LNCAP (cell line): ENCODE results near the gene CNDP1.

Source experiments
- TF ChIP-seq, protein P1 (sequence below): fragments of 450-650 bp; IDR thresholded peaks from 2 replicates; pipeline ENCODE4 v1.5.1; 2017; ENCODE audit warnings: mild to moderate bottlenecking

Gene CNDP1

DNA sequence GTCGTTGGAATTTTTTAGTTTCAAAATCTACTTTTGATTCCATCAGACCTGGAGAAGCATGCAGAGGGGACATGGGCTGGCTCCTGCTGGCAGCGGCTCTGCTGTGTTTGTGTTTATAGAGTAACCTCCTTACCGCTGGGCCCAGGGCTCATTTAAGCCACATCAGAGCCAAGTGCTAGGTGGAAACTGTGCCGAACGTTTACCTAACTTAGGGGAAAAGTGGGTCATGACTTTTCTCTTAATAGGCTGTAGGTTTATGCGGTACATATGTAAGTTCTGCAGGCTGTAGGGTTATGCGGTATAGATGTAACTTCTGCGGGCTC is 20.5 kb upstream of the CNDP1 start:
- TF ChIP-seq, protein P1, sequence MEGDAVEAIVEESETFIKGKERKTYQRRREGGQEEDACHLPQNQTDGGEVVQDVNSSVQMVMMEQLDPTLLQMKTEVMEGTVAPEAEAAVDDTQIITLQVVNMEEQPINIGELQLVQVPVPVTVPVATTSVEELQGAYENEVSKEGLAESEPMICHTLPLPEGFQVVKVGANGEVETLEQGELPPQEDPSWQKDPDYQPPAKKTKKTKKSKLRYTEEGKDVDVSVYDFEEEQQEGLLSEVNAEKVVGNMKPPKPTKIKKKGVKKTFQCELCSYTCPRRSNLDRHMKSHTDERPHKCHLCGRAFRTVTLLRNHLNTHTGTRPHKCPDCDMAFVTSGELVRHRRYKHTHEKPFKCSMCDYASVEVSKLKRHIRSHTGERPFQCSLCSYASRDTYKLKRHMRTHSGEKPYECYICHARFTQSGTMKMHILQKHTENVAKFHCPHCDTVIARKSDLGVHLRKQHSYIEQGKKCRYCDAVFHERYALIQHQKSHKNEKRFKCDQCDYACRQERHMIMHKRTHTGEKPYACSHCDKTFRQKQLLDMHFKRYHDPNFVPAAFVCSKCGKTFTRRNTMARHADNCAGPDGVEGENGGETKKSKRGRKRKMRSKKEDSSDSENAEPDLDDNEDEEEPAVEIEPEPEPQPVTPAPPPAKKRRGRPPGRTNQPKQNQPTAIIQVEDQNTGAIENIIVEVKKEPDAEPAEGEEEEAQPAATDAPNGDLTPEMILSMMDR: no peak

DNA sequence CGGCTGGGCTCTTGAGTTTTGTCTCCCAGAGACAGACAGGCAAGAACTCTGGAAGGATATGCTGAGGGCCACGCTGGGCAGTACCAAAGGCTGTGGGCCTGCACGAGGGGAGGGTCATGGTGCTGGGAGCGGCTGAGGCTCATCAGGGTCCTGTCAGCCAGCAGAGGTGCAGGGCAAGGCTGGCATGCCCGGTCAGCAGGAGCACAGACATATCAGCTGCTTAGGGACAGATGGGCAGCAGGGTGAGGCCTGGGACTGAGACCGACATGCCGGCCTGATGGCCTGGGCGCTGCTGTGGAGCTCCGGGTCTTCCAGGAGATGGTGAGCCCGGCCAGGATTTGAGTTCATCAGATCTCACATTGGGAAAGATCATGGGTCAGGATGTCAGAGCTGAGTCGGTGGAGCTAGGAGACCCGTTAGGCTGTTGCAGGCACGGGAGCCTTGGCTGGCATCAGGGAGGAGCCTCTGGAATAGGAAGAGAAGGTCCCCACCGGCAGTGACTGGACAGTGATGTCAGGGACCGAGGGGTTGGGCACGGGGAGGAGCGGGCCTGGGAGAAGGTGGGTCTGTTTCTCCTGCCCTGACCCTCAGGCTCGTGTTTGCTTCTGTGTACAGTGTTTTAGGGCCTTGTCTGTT is 19.3 kb upstream of the CNDP1 start:
- TF ChIP-seq, protein P1: no peak

DNA sequence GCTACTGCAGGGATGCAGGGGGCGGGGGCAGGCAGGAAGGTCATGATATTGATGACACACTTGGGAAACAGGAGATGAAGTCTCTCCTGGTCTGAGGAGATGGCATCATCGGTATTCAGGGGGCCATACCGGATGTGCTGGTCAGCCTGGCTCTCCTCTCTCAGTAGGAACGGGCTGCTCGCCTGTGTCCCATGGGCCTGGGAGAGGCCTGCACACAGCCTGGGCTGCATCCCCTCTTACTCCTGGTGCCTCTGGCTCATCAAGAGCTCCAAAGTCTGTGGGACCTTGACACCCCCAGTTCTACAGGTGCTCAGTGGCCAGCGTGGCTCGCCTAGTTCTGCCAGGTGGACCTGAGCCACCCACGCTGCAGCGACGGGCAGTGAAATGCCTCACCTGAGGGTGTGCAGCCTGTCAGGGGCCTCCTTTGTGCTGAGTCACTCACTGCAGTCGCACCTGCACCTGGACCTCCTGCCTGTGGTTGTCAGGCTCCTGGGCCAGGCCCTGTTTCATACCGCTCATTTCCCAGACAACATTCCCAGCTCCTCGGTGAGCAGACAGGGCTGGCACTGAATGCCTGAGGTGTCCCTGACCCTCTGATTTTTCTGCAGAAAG is 18.6 kb upstream of the CNDP1 start:
- TF ChIP-seq, protein P1: no peak

DNA sequence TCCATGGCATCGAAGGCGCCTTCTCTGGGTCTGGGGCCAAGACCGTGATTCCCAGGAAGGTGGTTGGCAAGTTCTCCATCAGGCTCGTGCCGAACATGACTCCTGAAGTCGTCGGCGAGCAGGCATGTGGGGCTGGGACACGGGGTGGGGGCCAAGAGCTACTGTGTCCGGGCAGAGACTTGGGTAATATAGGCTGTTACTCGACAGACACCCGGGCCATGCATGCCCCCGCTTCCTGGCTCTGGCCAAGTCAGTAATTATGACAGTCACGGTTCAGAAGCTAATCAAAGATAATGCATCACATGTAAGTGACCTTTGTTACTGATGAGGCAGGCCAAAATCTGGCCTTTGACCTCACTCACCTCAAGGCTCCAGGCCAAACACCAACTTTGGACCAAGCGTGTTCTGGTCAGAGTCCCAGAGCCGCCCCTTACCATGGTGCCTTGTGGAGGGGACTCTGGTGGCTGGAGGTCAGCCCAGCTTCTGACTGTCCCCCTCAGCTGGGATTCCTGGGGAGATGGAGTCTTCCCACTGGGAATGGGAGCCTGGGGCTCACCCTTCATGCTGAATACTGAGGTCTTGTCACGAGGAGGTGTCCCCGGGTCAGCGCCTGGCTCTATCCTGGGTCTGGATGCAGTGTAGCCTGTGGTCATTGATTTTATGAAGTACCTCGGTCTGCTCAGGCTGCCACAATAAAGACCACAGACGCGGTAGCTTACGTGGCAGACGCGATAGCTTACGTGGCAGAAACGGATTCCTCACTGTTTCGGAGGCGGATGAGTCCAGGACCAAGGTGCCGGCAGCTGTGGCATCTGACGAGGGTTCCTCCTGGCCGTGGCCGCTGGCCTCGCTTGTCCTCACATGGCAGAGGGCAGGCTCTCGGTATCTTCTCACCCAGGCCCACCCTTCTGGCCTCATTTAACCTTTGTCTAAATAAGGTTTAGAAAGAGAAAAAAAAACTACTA is 17.7 kb upstream of the CNDP1 start:
- TF ChIP-seq, protein P1: no peak

DNA sequence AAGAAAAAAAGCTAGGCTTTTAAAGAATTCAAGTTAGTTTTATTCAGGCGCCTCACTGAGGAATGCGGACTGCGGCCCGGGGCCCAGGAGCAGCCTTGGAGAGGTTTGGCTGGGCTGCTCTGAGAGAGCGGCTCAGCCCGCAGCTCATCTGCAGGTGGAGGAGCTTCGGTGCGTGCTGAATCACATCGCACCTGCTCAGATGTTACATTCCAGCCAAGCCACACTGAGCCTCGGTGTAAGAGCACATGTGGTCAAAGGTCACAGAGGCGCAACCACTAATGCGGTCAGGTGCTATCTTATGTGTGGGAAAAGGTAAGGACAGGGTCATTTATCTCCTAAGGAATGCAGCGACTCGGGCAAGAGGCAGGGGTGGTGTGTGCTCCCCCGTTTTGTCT is 17.1 kb upstream of the CNDP1 start:
- TF ChIP-seq, protein P1: no peak

DNA sequence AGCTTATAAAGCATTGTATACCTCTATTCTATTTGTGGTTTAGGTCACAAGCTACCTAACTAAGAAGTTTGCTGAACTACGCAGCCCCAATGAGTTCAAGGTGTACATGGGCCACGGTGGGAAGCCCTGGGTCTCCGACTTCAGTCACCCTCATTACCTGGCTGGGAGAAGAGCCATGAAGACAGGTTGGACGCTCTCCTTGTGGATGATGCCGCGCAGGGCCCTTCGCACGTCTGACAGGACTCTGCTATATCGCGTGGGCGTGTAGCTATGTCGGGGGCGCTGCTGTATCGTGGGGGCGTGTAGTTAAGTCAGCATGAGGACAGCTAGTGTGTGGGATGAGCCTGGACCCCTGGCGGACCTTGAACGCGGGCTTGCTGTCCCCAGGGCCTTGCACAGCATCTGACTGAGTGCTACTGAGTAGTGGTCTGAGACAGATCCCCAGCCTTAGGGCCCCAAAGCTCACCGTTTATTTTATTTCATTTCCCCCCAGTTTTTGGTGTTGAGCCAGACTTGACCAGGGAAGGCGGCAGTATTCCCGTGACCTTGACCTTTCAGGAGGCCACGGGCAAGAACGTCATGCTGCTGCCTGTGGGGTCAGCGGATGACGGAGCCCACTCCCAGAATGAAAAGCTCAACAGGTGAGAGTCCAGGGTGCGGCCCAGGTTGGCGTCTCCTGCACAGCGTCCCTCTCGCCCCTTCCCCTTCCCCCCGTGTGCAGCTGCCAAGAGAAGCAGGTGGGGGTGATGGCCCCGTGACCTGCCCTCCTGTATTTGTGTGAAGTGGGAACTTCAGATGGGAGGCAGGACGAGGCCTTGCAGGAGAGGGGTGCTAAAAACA is 15.6 kb upstream of the CNDP1 start:
- TF ChIP-seq, protein P1: no peak
